Measurements from ENCODE around the gene DNAH9. TPM values are rescaled to one million over a fixed set of nuclear protein-coding genes. Genes with fewer than 3 reads are reported as not detected.
"Not testable (repeated sequence)": the region's sequence is repeated elsewhere in the genome, so short reads cannot be mapped to it uniquely, and the experiment has no call there.

Gene DNAH9
- polyA plus RNA-seq, 1 donor: 0.90 TPM

GRCh38 chr17:11924076-11924475 lies 325.8 kb downstream of the DNAH9 start:
- DNase-seq: no peak

GRCh38 chr17:11925262-11926021 lies 327.2 kb downstream of the DNAH9 start:
- DNase-seq: no peak

GRCh38 chr17:11928436-11928835 lies 330.2 kb downstream of the DNAH9 start:
- no peak for DNase-seq

GRCh38 chr17:11932337-11932898 lies 334.1 kb downstream of the DNAH9 start:
- DNase-seq: no peak

- DNase-seq: peak; percentile 72
Observed at GRCh38 chr17:11935734-11936406, 337.6 kb downstream of the DNAH9 start.

GRCh38 chr17:11940904-11941303 lies 342.6 kb downstream of the DNAH9 start:
- no peak for DNase-seq

- DNase-seq: not testable (repeated sequence)
Observed at GRCh38 chr17:11943086-11943485, 344.8 kb downstream of the DNAH9 start.

- no peak for DNase-seq
Observed at GRCh38 chr17:11943759-11944347, 345.6 kb downstream of the DNAH9 start.

GRCh38 chr17:11944587-11944986 lies 346.3 kb downstream of the DNAH9 start:
- DNase-seq: no peak

GRCh38 chr17:11948789-11949188 lies 350.5 kb downstream of the DNAH9 start:
- DNase-seq: no peak

GRCh38 chr17:11949571-11949970 lies 351.3 kb downstream of the DNAH9 start:
- not testable (repeated sequence) for DNase-seq

- no peak for DNase-seq
Observed at GRCh38 chr17:11950771-11951519, 352.7 kb downstream of the DNAH9 start.

GRCh38 chr17:11952610-11953009 lies 354.3 kb downstream of the DNAH9 start:
- no peak for DNase-seq

- no peak for DNase-seq
Observed at GRCh38 chr17:11953924-11954323, 355.7 kb downstream of the DNAH9 start.

- no peak for DNase-seq
Observed at GRCh38 chr17:11954936-11955335, 356.7 kb downstream of the DNAH9 start.

GRCh38 chr17:11969565-11969964 lies 371.3 kb downstream of the DNAH9 start:
- no peak for DNase-seq

- DNase-seq: not testable (repeated sequence)
Observed at GRCh38 chr17:11972741-11973140, 374.5 kb downstream of the DNAH9 start.

GRCh38 chr17:11979795-11980194 lies 381.5 kb downstream of the DNAH9 start:
- no peak for DNase-seq

GRCh38 chr17:11980813-11981212 lies 382.5 kb downstream of the DNAH9 start:
- DNase-seq: no peak

- DNase-seq: no peak
Observed at GRCh38 chr17:11981862-11982261, 383.6 kb downstream of the DNAH9 start.

- peak; percentile 17 for DNase-seq
Observed at GRCh38 chr17:11986179-11986941, 388.1 kb downstream of the DNAH9 start.

GRCh38 chr17:11986942-11987329 lies 388.7 kb downstream of the DNAH9 start:
- DNase-seq: peak; percentile 26
